GM12878 (cell line): ENCODE measurements around the gene ZBTB16. TPM values are rescaled to one million over a fixed set of nuclear protein-coding genes. Genes with fewer than 3 reads are reported as not detected.

Experiments
- ATAC-seq: fragments of 200-7000 bp; cut with Tn5 transposase; 3 replicates; pipeline ENCODE4 v1.9.1; 2020; ENCODE audit warnings: mild to moderate bottlenecking, moderate library complexity
- BruUV-seq: library from RNA; stranded (reverse); fragments of 400-500 nt; replicated peaks from 2 replicates; lab custom pipeline; 2021; lab: Mats Ljungman, UMichigan
- CTCF ChIA-PET: fragments of 300-600 bp; sonication (Branson Sonifier 250); formaldehyde crosslinking; extraction: SDS; loops from one replicate; lab custom pipeline; 2021; ENCODE audit warnings: inconsistent platforms; lab: Yijun Ruan, JAX
- POLR2A ChIA-PET: fragments of 350-600 bp; formaldehyde crosslinking; extraction: SDS; loops from one replicate; lab custom pipeline; 2021; ENCODE audit warnings: inconsistent platforms; lab: Charles Lee
- RAD21 ChIA-PET: fragments of 300-600 bp; sonication (Branson Sonifier 250); formaldehyde crosslinking; loops from one replicate; lab custom pipeline; 2023; ENCODE audit warnings: antibody characterized with exemption; ENCODE audit not compliant: unreplicated experiment; lab: Charles Lee
- SMC1A ChIA-PET: fragments of 300-600 bp; sonication (Branson Sonifier 250); formaldehyde crosslinking; loops from one replicate; lab custom pipeline; 2023; ENCODE audit not compliant: unreplicated experiment, uncharacterized antibody; lab: Charles Lee
- DNase-seq: peaks from one replicate; pipeline ENCODE4 v3.0.0-alpha.2; 2011; ENCODE audit warnings: low read depth, low spot score
- FAIRE-seq: peaks from 3 replicates; lab custom pipeline; 2011; peaks lifted over from hg19 to GRCh38; lab: Jason Lieb, UNC
- H2AFZ ChIP-seq: 2 replicates; pipeline ENCODE4 v1.6.0; 2011; ENCODE audit warnings: low read depth, low read length, control low read depth; ENCODE audit not compliant: control insufficient read depth
- H3K27ac ChIP-seq: 2 replicates; pipeline ENCODE4 v1.5.1; 2011; ENCODE audit warnings: control low read depth; ENCODE audit not compliant: control insufficient read depth, insufficient read depth
- H3K27me3 ChIP-seq, 2 experiments: replicated peaks in 1 of 2; 2 replicates each; pipeline versions ENCODE4 v1.6.0 to v1.6.1; 2011; ENCODE audit warnings: low read length in 1 of 2; ENCODE audit not compliant: control insufficient read depth in 2 of 2, insufficient read depth in 2 of 2
- H3K36me3 ChIP-seq, 2 experiments: 2 replicates each; pipeline ENCODE4 v1.5.1; 2011; ENCODE audit warnings: low read length in 1 of 2; ENCODE audit not compliant: control insufficient read depth in 2 of 2, insufficient read depth in 2 of 2
- H3K4me1 ChIP-seq: 2 replicates; pipeline ENCODE4 v1.6.1; 2011; ENCODE audit warnings: mild to moderate bottlenecking, low read length, moderate library complexity, mixed read lengths; ENCODE audit not compliant: control insufficient read depth, insufficient read depth
- H3K4me2 ChIP-seq: 2 replicates; pipeline ENCODE4 v1.6.0; 2011; ENCODE audit warnings: control low read depth; ENCODE audit not compliant: control insufficient read depth, insufficient read depth
- H3K4me3 ChIP-seq: fragments of 200-600 bp; sonication (generic); 2 replicates; pipeline ENCODE4 v1.5.1; 2016
- H3K79me2 ChIP-seq: 2 replicates; pipeline ENCODE4 v1.6.0; 2011; ENCODE audit warnings: low read length; ENCODE audit not compliant: control insufficient read depth, insufficient read depth
- H3K9ac ChIP-seq: 2 replicates; pipeline ENCODE4 v1.8.0; 2011; ENCODE audit warnings: low read length, control low read depth, mixed read lengths; ENCODE audit not compliant: control insufficient read depth, insufficient read depth
- H3K9me3 ChIP-seq: replicated peaks from 3 replicates; pipeline ENCODE4 v1.5.1; 2011; ENCODE audit warnings: mild to moderate bottlenecking, low read length; ENCODE audit not compliant: control insufficient read depth, insufficient read depth
- H4K20me1 ChIP-seq: 2 replicates; pipeline ENCODE4 v1.6.0; 2011; ENCODE audit not compliant: control insufficient read depth, insufficient read depth
- BACH1 ChIP-seq: fragments of 450-650 bp; IDR thresholded peaks from 2 replicates; pipeline ENCODE4 v1.6.1; 2017; ENCODE audit warnings: mild to moderate bottlenecking, borderline replicate concordance
- CBX3 ChIP-seq: fragments of 200-600 bp; sonication (generic); IDR thresholded peaks from 2 replicates; pipeline ENCODE4 v1.6.1; 2016; ENCODE audit warnings: low read depth, borderline replicate concordance
- EZH2 ChIP-seq: IDR thresholded peaks from 2 replicates; pipeline ENCODE4 v1.6.1; 2012; ENCODE audit warnings: low read depth, mild to moderate bottlenecking, control low read depth, inconsistent platforms, low read length, borderline replicate concordance; ENCODE audit not compliant: control insufficient read depth
- GATAD2B ChIP-seq: fragments of 450-650 bp; conservative IDR thresholded peaks from 2 replicates; pipeline ENCODE4 v1.6.1; 2017; ENCODE audit warnings: low read depth, mild to moderate bottlenecking, moderate library complexity
- HDAC6 ChIP-seq: fragments of 200-600 bp; sonication (generic); IDR thresholded peaks from one replicate; pipeline ENCODE4 v1.8.0; 2017; ENCODE audit warnings: antibody characterized with exemption; ENCODE audit not compliant: unreplicated experiment
- LARP7 ChIP-seq: fragments of 450-650 bp; IDR thresholded peaks from 2 replicates; pipeline ENCODE4 v1.6.1; 2017; ENCODE audit warnings: mild to moderate bottlenecking
- MXI1 ChIP-seq: fragments of 150-350 bp; IDR thresholded peaks from 2 replicates; pipeline ENCODE4 v1.6.1; 2011; ENCODE audit warnings: low read depth, mild to moderate bottlenecking, inconsistent platforms, low read length, improper control_type of control experiment
- NFXL1 ChIP-seq: fragments of 450-650 bp; IDR thresholded peaks from 2 replicates; pipeline ENCODE4 v1.6.1; 2017; ENCODE audit warnings: antibody characterized with exemption, mild to moderate bottlenecking, borderline replicate concordance
- NR2F1 ChIP-seq: fragments of 450-650 bp; conservative IDR thresholded peaks from 2 replicates; pipeline ENCODE4 v1.6.1; 2017; ENCODE audit warnings: mild to moderate bottlenecking
- RAD51 ChIP-seq: fragments of 450-650 bp; IDR thresholded peaks from 2 replicates; pipeline ENCODE4 v1.6.1; 2016; ENCODE audit warnings: moderate library complexity, mild to moderate bottlenecking, inconsistent platforms
- SIX5 ChIP-seq: IDR thresholded peaks from 2 replicates; pipeline ENCODE4 v1.6.1; 2011; ENCODE audit warnings: mild to moderate bottlenecking, low read depth, low read length, moderate library complexity; ENCODE audit not compliant: severe bottlenecking
- SMAD5 ChIP-seq: IDR thresholded peaks from 2 replicates; pipeline ENCODE4 v1.6.1; 2016; ENCODE audit warnings: antibody characterized with exemption, low read depth
- WGBS: methylation state at CpG from one replicate; pipeline ENCODE4 v1.1.6; 2016; ENCODE audit warnings: low lambda C conversion rate; ENCODE audit not compliant: insufficient replicate concordance, insufficient coverage; ENCODE audit errors: missing lambda C conversion rate; 5-methylcytosine and 5-hydroxymethylcytosine counted together
- in situ Hi-C: fragments of 300-500 bp; cut with MboI; formaldehyde crosslinking; loops from 9 replicates; pipeline ENCODE4 v1.14.3; 2018; ENCODE audit warnings: mixed read lengths
- intact Hi-C: fragments of 100-400 bp; cut with micrococcal nuclease; formaldehyde crosslinking; loops from one replicate; pipeline ENCODE4 v1.14.2; 2022; ENCODE audit not compliant: unreplicated experiment
- polyA plus RNA-seq, 11 experiments: library from polyadenylated mRNA; depleted of rRNA in 4 of 11; unstranded in 6 of 11; stranded (reverse) in 5 of 11; fragments of >200 nt; fragmentation: Nextera tagmentation in 4 of 11; fragmentation: Illumina TruSeq in 1 of 11; extraction: Ambion mirVana in 4 of 11; extraction: Trizol in 1 of 11; gene quantifications; 1 replicate in 1 of 11; 2 replicates in 10 of 11; pipeline versions ENCODE4 v1.2.1 to v1.2.3, GENCODE V29; 2011 to 2016; ENCODE audit warnings: inconsistent platforms in 2 of 11, missing spikeins in 2 of 11, low read depth in 1 of 11
- total RNA-seq, 4 experiments: library from RNA; depleted of rRNA in 3 of 4; stranded (reverse); fragments of >200 nt in 3 of 4; fragmentation: Illumina TruSeq in 1 of 4; extraction: Trizol in 1 of 4; gene quantifications; 2 replicates each; pipeline versions ENCODE4 v1.2.1 to v1.2.3, GENCODE V29; 2013 to 2021
- TF ChIP-seq, protein P1 (sequence below): fragments of 450-650 bp; IDR thresholded peaks from 2 replicates; pipeline ENCODE4 v1.6.1; 2018; ENCODE audit warnings: borderline replicate concordance, mild to moderate bottlenecking; ENCODE audit not compliant: partially characterized antibody

The ZBTB16 gene
- total and polyA plus RNA-seq, 10 of the 15 experiments (the other 5 are each of a cell fraction or from before 2014, with no cell fraction given) = 0.38 TPM; not detected in 9

DNA sequence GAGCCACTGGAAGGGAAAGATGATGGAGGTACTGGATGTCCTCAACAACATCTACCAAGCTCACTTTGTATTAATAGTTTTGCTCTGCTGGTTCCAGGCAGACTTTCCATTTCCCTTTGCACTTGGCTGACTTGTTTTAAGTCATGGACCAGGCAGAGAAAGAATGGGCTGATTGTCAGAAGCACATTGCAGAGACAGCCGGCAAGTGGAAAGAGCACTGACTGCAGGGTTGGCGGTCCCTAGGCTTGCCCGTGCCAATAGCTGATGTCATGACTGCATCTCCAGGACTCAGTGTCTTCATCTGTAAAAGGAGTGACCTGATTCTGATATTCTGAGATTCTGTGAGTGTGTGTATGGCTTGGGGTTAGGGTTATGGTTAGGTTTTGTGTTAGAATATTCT is 215.8 kb downstream of the ZBTB16 start:
- no peak overlapping the region for H3K4me2 ChIP-seq
- no peaks in the 10 kb centered on the region for H4K20me1 ChIP-seq
- H3K27ac ChIP-seq = no peak overlapping the region
- H3K36me3 ChIP-seq = no peaks in the 10 kb centered on the region
- ChIA-PET CTCF (interaction anchor here (2.4 kb wide), 1 partner anchor 14 kb away, joined by 5 read pairs; no protein-coding TSS in a partner anchor), POLR2A (no interaction called here)
- no peaks in the 10 kb centered on the region for H3K4me1 ChIP-seq
- TF ChIP-seq EZH2 = no peak
- no peak for TF ChIP-seq SIX5
- TF ChIP-seq HDAC6 = no peak
- no peak for TF ChIP-seq NFXL1
- TF ChIP-seq CBX3 = no peak
- no peak for TF ChIP-seq SMAD5
- TF ChIP-seq, protein P1, sequence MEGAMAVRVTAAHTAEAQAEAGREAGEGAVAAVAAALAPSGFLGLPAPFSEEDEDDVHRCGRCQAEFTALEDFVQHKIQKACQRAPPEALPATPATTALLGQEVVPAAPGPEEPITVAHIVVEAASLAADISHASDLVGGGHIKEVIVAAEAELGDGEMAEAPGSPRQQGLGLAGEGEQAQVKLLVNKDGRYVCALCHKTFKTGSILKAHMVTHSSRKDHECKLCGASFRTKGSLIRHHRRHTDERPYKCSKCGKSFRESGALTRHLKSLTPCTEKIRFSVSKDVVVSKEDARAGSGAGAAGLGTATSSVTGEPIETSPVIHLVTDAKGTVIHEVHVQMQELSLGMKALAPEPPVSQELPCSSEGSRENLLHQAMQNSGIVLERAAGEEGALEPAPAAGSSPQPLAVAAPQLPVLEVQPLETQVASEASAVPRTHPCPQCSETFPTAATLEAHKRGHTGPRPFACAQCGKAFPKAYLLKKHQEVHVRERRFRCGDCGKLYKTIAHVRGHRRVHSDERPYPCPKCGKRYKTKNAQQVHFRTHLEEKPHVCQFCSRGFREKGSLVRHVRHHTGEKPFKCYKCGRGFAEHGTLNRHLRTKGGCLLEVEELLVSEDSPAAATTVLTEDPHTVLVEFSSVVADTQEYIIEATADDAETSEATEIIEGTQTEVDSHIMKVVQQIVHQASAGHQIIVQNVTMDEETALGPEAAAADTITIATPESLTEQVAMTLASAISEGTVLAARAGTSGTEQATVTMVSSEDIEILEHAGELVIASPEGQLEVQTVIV = no peak
- no peak for TF ChIP-seq NR2F1
- TF ChIP-seq GATAD2B = no peak
- TF ChIP-seq BACH1 = no peak
- TF ChIP-seq LARP7 = no peak
- TF ChIP-seq MXI1 = no peak
- TF ChIP-seq RAD51 = no peak
- TF ChIP-seq, all 136 proteins: peak for 0
- ATAC-seq (no peak), FAIRE-seq (no peak), DNase-seq (no peak)
- ChIA-PET RAD21 (no interaction called here), SMC1A (no interaction called here)
- intact Hi-C loops = no loop called here
- Histone ChIP-seq H3K4me3 (no peak overlapping the region), H2AFZ (no peak overlapping the region), H3K9me3 (no peaks in the 10 kb centered on the region), H3K79me2 (no peaks in the 10 kb centered on the region), H3K9ac (no peak overlapping the region), H3K27me3 (peaks cover 2% of the 10 kb centered on the region in 2 experiments; a peak in 3 of 4 replicates)
- BruUV-seq = no TSS peak
- in situ Hi-C loops = no loop called here
- 33% methylated on average over 3 of the region's 3 CpGs for WGBS
